GM19240 (cell line): ENCODE data around the gene ARHGEF17.
A peak's percentile ranks its signal among the peaks of the same experiment; 100 is the strongest.
"Not testable (repeated sequence)": the region's sequence is repeated elsewhere in the genome, so short reads cannot be mapped to it uniquely, and the experiment has no call there.

Experiments used
- DNase-seq: peaks from one replicate; pipeline ENCODE4 v3.0.0; 2011; ENCODE audit warnings: low spot score; ENCODE audit not compliant: insufficient read length

The ARHGEF17 gene

GRCh38 chr11:73273222-73273895, 34.7 kb upstream of the ARHGEF17 start:
- no peak for DNase-seq

GRCh38 chr11:73274191-73274590, 33.9 kb upstream of the ARHGEF17 start:
- DNase-seq = not testable (repeated sequence)

DNA sequence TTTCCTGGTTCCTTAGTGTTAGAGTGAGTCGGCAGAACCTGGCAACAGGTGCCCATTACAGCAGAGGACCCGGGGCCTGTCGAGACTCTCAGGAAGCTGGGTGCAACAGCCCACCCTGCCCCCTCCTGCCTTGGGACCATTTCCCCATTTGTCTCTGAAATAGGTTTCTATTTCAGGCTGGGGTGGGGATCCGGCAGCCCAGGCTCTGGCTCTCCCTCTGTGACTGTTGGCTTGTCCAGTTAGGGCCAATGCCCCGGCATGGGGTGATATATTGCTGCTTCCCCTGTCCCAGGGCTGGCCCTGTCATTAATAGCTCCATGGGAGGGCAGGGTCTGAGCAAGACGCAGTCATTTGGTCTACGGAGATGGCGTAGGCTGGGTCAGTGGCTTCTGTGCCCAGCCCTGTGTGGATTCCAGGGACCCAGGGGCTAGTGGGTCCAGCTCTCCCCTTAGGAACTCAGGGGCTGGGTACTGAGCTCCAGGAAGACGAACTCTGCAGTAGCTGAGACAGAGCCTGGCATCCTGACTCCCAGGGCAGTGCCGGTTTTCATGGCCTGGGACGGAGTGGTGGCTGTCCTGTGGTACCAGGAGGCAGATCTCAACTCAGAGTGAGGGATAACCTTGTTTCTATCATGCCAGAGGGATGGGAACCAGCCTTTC, 33.2 kb upstream of the ARHGEF17 start:
- DNase-seq = no peak

- no peak for DNase-seq
Observed at GRCh38 chr11:73275381-73275750, 32.7 kb upstream of the ARHGEF17 start.

GRCh38 chr11:73277467-73277866, 30.6 kb upstream of the ARHGEF17 start:
- DNase-seq = no peak

DNA sequence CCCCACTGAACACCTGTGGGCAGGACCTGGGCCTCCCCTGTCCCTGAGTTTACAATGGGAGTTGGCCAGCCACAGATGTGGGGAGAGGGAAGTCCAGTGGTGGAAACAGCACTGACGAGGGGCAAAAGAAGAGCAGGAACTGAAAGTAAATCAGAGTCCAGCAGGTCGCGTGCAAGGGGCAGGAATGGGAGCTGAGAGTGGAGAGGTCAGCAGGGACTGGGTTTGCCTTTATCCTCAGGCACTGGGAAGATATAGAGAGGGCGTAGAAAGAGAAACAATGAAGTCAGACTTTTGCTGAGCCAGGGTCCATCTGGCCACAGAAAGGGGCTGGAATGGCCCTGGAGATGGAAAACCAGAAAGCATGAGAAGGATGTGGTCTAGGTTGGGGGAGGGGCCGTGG, 27.4 kb upstream of the ARHGEF17 start:
- DNase-seq = no peak

- no peak for DNase-seq
Observed at GRCh38 chr11:73281201-73281741, 26.8 kb upstream of the ARHGEF17 start.

DNA sequence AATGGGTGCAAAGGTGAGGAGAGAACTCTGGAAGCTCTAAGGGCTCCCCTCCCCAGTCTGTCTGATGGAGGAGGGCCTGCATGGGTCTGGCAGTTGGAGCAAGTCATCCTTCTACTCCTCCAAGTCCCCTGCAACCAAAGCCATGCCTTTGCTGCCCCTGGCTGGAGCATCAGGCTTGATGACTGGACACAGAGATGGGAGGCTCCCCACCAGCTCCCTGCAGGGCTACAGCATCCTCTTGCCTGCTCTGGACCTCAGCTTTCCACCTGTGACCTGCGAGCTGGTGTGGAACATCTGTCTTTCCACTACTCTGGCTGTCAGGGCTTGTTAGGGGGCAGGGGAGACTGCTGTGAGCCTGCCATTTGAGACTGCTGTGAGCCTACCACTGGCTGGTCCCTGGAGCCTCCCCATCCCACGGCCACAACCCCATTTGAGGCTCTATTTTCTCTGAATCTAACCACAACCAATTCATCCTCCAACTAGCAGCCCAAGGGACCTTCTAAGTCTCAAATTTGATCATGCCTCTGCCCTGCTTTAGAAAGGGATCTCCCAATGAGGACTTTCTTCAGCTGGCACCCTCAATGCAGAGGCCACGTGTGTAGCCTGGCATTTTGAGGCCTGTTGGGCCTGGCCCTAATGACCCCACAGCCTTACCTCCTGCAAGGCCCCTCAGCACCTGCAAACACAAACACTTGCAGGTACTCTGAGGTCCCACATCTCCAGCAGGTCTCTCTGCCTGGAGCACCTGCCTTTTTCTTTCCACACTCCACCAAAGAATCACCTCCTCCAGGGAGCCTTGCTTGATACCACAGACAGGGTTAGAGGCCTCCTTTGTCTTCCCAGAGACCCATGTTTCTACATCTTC, 26.0 kb upstream of the ARHGEF17 start:
- DNase-seq = no peak

DNA sequence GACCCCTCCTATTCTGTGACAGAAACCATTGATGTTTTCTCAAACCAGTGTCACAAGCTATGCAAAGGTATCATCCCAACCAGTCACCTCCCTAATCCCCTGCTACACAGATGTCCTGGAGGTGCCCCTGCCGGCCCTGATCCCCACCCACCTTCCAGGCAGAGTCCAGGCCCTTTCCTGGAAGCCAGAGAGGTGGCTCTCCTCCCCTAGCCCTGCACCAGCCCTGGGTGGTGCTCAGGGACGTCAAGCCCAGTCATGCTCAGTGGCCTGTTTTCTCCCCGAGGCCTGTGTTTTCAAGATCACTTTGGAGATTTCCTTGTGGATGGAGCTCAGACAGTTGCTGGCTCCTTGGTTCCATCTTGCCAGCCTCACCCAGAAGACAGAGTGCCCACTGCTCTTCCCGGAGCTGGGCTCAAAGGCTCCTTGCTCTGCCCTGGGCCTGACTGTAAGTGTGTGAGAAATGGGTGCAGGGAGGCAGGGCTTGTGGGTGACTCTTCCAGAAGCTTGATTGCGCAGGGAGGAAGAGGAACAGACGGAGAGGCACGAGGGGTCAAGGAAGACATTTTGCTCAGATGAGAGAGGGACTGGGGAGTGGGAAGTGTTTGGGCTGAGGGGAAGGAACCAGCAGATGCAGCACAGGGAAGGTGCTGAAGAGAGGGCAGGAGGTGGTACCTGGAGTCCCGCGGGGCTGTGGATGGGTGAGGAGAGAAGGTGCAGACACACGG, 24.6 kb upstream of the ARHGEF17 start:
- no peak for DNase-seq

GRCh38 chr11:73284106-73284505, 24.0 kb upstream of the ARHGEF17 start:
- no peak for DNase-seq

- DNase-seq = no peak
Observed at GRCh38 chr11:73285721-73286120, 22.4 kb upstream of the ARHGEF17 start.

- no peak for DNase-seq
Observed at GRCh38 chr11:73286240-73286810, 21.8 kb upstream of the ARHGEF17 start.

- DNase-seq = no peak
Observed at GRCh38 chr11:73287400-73288101, 20.5 kb upstream of the ARHGEF17 start.

DNA sequence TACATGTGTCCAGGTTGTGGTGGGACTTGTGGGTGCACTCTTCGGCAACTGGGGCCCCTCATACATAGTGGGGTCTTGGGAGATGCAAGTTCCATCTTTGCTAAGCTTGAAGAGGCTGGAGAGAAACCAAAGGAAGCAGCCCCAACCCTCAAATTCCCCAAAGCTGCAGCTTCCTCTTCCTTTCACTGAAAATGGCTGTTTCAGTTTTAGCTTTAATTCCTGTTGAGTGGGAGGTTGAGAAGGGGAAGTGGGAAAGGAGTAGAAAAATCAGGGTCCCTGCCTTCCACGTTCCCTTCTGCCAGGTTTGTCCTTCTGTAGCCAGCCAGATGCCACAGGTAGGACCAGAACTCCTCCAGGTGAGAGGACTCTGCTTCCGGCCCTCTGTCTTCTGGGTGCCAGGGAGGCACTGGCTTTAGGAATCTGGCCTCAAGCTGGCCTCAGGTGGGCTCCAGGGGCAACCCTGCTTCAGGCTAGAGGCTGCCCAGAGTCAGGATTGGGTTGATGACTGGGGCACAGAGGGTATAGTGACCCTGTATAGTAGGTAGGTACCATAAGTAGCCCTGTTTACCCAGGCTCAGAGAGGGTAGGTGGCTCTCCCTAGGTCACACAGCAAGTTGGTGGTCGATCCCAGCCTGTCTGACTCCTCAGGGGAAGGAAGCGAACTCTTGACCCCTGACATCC, 19.7 kb upstream of the ARHGEF17 start:
- DNase-seq = no peak

GRCh38 chr11:73288873-73289707, 19.0 kb upstream of the ARHGEF17 start:
- DNase-seq = peak; percentile 81

GRCh38 chr11:73290536-73290935, 17.5 kb upstream of the ARHGEF17 start:
- no peak for DNase-seq

DNA sequence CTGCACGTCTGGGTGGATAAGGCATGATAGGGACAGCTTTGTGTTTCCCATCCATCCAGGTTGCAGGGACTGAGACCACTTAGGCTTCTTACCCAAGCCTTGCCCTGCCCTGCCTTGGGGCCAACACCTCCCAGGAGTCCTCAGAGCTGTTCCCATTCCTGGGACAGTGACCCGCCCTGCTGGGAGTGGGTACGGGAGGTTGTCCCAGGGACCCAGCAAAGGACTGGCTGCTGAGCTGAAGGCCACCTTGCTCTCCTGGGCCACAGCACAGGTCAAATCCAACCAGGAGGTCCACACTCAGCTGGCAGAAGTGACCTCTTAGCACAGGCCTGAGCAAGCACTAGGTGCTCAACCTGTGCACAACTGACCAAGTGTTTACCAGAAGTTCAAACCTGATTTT, 16.9 kb upstream of the ARHGEF17 start:
- no peak for DNase-seq

- DNase-seq = no peak
Observed at GRCh38 chr11:73291781-73292524, 16.1 kb upstream of the ARHGEF17 start.
